ENCODE data around the gene CWC27.

GRCh38 chr5:64840958-64841357 is 72.2 kb downstream of the CWC27 start:
- TF ChIP-seq CTCF (IDR thresholded peaks at IDR 0.05) (no peak), REST (IDR thresholded peaks at IDR 0.05; ENCODE audit: low read depth, low read length) (no peak), POLR2AphosphoS5 (IDR thresholded peaks at IDR 0.05; ENCODE audit: low read depth, low read length) (no peak)

All from SK-N-SH (cell line).